OCI-LY1 (cell line): ENCODE results near the gene FGFR2.
"Not testable (repeated sequence)": the region's sequence is repeated elsewhere in the genome, so short reads cannot be mapped to it uniquely, and the experiment has no call there.

Experiments used
- H2AFZ ChIP-seq: fragments of 200-600 bp; sonication (generic), shearing (Covaris generic); 2 replicates; pipeline ENCODE4 v1.6.0; 2014; ENCODE audit warnings: antibody characterized with exemption, mild to moderate bottlenecking, low read length
- H3F3A ChIP-seq: fragments of 200-600 bp; sonication (generic), shearing (Covaris generic); 2 replicates; pipeline ENCODE4 v1.6.0; 2014; ENCODE audit warnings: mild to moderate bottlenecking, antibody characterized with exemption, low read length, moderate library complexity; ENCODE audit not compliant: insufficient read depth
- H3K27ac ChIP-seq: fragments of 200-600 bp; sonication (generic); 2 replicates; pipeline ENCODE4 v1.5.1; 2014; ENCODE audit warnings: low read length, mixed run types, mild to moderate bottlenecking, low read depth; ENCODE audit not compliant: poor library complexity, severe bottlenecking
- H3K27me3 ChIP-seq: fragments of 200-600 bp; sonication (generic); 2 replicates; pipeline ENCODE4 v1.6.0; 2014; ENCODE audit warnings: antibody characterized with exemption, mild to moderate bottlenecking, low read length, moderate library complexity; ENCODE audit not compliant: insufficient read depth
- H3K36me3 ChIP-seq: fragments of 200-600 bp; sonication (generic); 2 replicates; pipeline ENCODE4 v1.6.1; 2014; ENCODE audit warnings: mild to moderate bottlenecking, antibody characterized with exemption, low read length, moderate library complexity, mixed read lengths; ENCODE audit not compliant: insufficient read depth
- H3K4me1 ChIP-seq: fragments of 200-600 bp; sonication (generic); 2 replicates; pipeline ENCODE4 v1.5.1; 2014; ENCODE audit warnings: mild to moderate bottlenecking, low read length, moderate library complexity; ENCODE audit not compliant: insufficient read depth, severe bottlenecking
- H3K4me2 ChIP-seq: fragments of 200-600 bp; sonication (generic), shearing (Covaris generic); 2 replicates; pipeline ENCODE4 v1.6.1; 2014; ENCODE audit warnings: low read length
- H3K4me3 ChIP-seq: fragments of 200-600 bp; sonication (generic); 2 replicates; pipeline ENCODE4 v1.5.1; 2014; ENCODE audit warnings: low read length, low read depth, mild to moderate bottlenecking, mixed read lengths; ENCODE audit not compliant: poor library complexity, severe bottlenecking
- H3K79me2 ChIP-seq: fragments of 200-600 bp; shearing (Covaris generic); 2 replicates; pipeline ENCODE4 v1.6.1; 2016; ENCODE audit warnings: mixed run types, low read length, mixed read lengths; ENCODE audit not compliant: insufficient read depth
- H3K9ac ChIP-seq: fragments of 200-600 bp; sonication (generic), shearing (Covaris generic); 2 replicates; pipeline ENCODE4 v1.6.1; 2014; ENCODE audit warnings: mild to moderate bottlenecking, low read length, mixed read lengths
- H3K9me2 ChIP-seq: fragments of 200-600 bp; sonication (generic), shearing (Covaris generic); 2 replicates; pipeline ENCODE4 v1.6.1; 2014; ENCODE audit warnings: low read depth, mild to moderate bottlenecking, low read length, mixed read lengths
- H3K9me3 ChIP-seq: fragments of 200-600 bp; shearing (Covaris generic); 2 replicates; pipeline ENCODE4 v1.6.1; 2014; ENCODE audit warnings: low read length, mixed read lengths
- H4K20me1 ChIP-seq: fragments of 200-600 bp; sonication (generic), shearing (Covaris generic); 2 replicates; pipeline ENCODE4 v1.6.0; 2016; ENCODE audit warnings: mild to moderate bottlenecking, low read length; ENCODE audit not compliant: insufficient read depth
- EZH2 ChIP-seq: fragments of 200-600 bp; sonication (generic), shearing (Covaris generic); IDR thresholded peaks from 2 replicates; pipeline ENCODE4 v1.8.0; 2017; ENCODE audit warnings: borderline replicate concordance, mixed run types, mild to moderate bottlenecking, antibody characterized with exemption, low read length, moderate library complexity, mixed read lengths
- TF ChIP-seq, protein P1 (sequence below): fragments of 200-600 bp; sonication (generic), shearing (Covaris generic); IDR thresholded peaks from 2 replicates; pipeline ENCODE4 v1.5.1; 2017; ENCODE audit warnings: mild to moderate bottlenecking, antibody characterized with exemption, low read length, moderate library complexity, mixed read lengths

The FGFR2 gene

DNA sequence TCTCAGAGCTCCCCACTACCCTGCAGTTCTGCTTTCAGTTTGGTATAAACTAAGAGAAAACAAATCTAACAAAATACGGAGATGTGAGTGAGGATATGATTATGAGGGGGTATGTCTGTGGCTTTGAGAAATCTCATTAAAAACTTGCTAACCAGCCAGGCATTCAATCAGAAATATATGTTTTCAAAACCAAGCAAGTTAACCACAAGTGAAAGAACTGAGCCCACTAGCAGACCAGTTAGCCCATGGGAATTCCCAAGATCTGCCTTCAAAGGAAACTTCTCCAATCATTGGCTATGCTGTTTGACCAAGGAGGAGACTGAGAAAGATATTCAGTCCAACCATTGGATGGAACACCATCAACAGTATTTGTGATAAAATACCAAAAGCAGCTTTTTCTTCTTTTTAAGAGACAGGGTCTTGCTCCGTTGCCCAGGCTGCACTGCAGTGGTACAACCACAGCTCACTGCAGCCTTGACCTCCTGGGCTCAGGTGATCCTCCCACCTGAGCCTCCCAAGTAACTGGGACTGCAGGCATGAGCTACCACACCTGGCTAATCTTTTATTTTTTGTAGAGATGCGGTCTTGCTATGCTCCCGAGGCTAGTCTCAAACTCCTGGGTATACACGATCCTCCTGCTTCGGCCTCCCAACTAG is 41.2 kb downstream of the FGFR2 start:
- H3K4me1 ChIP-seq = no peaks in the 10 kb centered on the region
- no peak overlapping the region for H3K4me3 ChIP-seq
- H3K27me3 ChIP-seq = no peaks in the 10 kb centered on the region
- H3K36me3 ChIP-seq = no peaks in the 10 kb centered on the region
- no peak overlapping the region for H3K27ac ChIP-seq
- H4K20me1 ChIP-seq = no peaks in the 10 kb centered on the region
- H3K9me3 ChIP-seq = no peaks in the 10 kb centered on the region
- H3K9ac ChIP-seq = no peak overlapping the region
- TF ChIP-seq, protein P1, sequence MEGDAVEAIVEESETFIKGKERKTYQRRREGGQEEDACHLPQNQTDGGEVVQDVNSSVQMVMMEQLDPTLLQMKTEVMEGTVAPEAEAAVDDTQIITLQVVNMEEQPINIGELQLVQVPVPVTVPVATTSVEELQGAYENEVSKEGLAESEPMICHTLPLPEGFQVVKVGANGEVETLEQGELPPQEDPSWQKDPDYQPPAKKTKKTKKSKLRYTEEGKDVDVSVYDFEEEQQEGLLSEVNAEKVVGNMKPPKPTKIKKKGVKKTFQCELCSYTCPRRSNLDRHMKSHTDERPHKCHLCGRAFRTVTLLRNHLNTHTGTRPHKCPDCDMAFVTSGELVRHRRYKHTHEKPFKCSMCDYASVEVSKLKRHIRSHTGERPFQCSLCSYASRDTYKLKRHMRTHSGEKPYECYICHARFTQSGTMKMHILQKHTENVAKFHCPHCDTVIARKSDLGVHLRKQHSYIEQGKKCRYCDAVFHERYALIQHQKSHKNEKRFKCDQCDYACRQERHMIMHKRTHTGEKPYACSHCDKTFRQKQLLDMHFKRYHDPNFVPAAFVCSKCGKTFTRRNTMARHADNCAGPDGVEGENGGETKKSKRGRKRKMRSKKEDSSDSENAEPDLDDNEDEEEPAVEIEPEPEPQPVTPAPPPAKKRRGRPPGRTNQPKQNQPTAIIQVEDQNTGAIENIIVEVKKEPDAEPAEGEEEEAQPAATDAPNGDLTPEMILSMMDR = no peak
- no peak for TF ChIP-seq EZH2
- no peak overlapping the region for H2AFZ ChIP-seq
- H3K4me2 ChIP-seq = no peak overlapping the region
- no peaks in the 10 kb centered on the region for H3K79me2 ChIP-seq
- H3K9me2 ChIP-seq = no peaks in the 10 kb centered on the region
- H3F3A ChIP-seq = no peaks in the 10 kb centered on the region

GRCh38 chr10:121556455-121556854 is 41.8 kb downstream of the FGFR2 start:
- H3K36me3 ChIP-seq = no peaks in the 10 kb centered on the region
- no peaks in the 10 kb centered on the region for H3K9me2 ChIP-seq
- no peaks in the 10 kb centered on the region for H3K4me1 ChIP-seq
- H3K27ac ChIP-seq = no peak overlapping the region
- H3K9ac ChIP-seq = no peak overlapping the region
- TF ChIP-seq, protein P1 = no peak
- no peak for TF ChIP-seq EZH2
- no peak overlapping the region for H3K4me2 ChIP-seq
- no peaks in the 10 kb centered on the region for H3F3A ChIP-seq
- H3K27me3 ChIP-seq = no peaks in the 10 kb centered on the region
- no peak overlapping the region for H3K4me3 ChIP-seq
- H3K9me3 ChIP-seq = no peaks in the 10 kb centered on the region
- no peak overlapping the region for H2AFZ ChIP-seq
- no peaks in the 10 kb centered on the region for H3K79me2 ChIP-seq
- H4K20me1 ChIP-seq = no peaks in the 10 kb centered on the region

GRCh38 chr10:121554916-121555315 is 43.3 kb downstream of the FGFR2 start:
- H3K4me3 ChIP-seq, H3K4me1 ChIP-seq, H3K9me2 ChIP-seq, H2AFZ ChIP-seq, H3F3A ChIP-seq, H3K9me3 ChIP-seq, H3K79me2 ChIP-seq, H4K20me1 ChIP-seq, H3K27me3 ChIP-seq, H3K4me2 ChIP-seq, H3K27ac ChIP-seq, H3K36me3 ChIP-seq, H3K9ac ChIP-seq: not testable (repeated sequence)

DNA sequence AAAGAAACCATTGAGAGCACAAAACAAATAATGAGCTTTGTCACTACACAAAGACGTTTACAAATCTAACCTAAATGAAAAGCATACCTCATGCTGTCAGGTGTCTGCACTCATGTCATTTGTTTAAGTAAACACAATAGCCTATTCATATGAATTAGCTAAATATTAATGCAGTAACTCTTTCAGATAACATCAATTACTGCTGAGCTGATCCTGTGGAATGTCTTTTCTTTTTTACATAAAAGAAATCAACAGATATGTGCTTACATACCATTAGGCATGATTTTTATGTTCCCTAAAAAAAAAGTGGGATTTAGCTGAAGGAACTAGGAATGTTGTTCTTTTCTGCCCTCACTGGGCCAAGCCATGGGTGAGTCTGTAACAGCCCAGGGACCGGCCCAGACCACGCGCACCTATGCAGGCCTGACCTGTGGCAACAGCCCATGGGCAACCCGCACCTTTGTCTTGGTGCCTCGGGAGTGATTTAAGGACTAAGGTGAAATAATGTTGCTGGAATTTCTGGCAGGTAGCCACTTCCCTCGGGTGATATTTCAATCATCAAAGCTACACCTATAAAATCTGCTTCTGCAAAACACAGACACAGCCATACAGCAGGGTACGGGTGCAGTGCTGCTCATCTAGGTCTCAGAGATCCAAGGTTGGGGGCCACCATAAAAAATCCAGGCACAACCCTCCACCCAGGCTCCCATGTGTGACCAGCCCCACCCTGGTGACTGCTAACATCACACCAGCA is 44.6 kb downstream of the FGFR2 start:
- H3K4me1 ChIP-seq = no peaks in the 10 kb centered on the region
- H3K9me2 ChIP-seq = no peaks in the 10 kb centered on the region
- TF ChIP-seq EZH2 = no peak
- TF ChIP-seq, protein P1 = no peak
- H3F3A ChIP-seq = no peaks in the 10 kb centered on the region
- no peak overlapping the region for H3K27ac ChIP-seq
- no peak overlapping the region for H3K4me2 ChIP-seq
- H3K79me2 ChIP-seq = no peaks in the 10 kb centered on the region
- no peak overlapping the region for H2AFZ ChIP-seq
- no peaks in the 10 kb centered on the region for H3K27me3 ChIP-seq
- no peak overlapping the region for H3K4me3 ChIP-seq
- H3K36me3 ChIP-seq = no peaks in the 10 kb centered on the region
- H3K9me3 ChIP-seq = no peaks in the 10 kb centered on the region
- no peaks in the 10 kb centered on the region for H4K20me1 ChIP-seq
- H3K9ac ChIP-seq = no peak overlapping the region
